DND-41 (cell line): ENCODE measurements around the gene ARHGEF2.

ENCODE experiments used
- CTCF ChIP-seq: IDR thresholded peaks from 2 replicates; pipeline ENCODE4 v1.5.1; 2012; ENCODE audit warnings: borderline replicate concordance, low read length, moderate library complexity, mild to moderate bottlenecking; ENCODE audit not compliant: poor library complexity, severe bottlenecking; ENCODE audit errors: extremely low read depth
- EZH2 ChIP-seq: IDR thresholded peaks from 3 replicates; pipeline ENCODE4 v1.6.1; 2012; ENCODE audit warnings: borderline replicate concordance, low read depth, mild to moderate bottlenecking, moderate library complexity, low read length, inconsistent platforms; ENCODE audit not compliant: severe bottlenecking

- TF ChIP-seq CTCF = no peak
- no peak for TF ChIP-seq EZH2
Observed at GRCh38 chr1:155966750-155967149, 11.6 kb downstream of the ARHGEF2 start.
